Lower leg skin (tissue), 4 donors: ENCODE data around the gene NPDC1. TPM values are rescaled to one million over a fixed set of nuclear protein-coding genes. Genes with fewer than 3 reads are reported as not detected.

Experiments
- DNase-seq, 2 donors: peaks; one replicate each; pipeline ENCODE4 v3.0.0-alpha.2; 2019; ENCODE audit warnings: low spot score in 2 of 2
- H3K4me3 ChIP-seq: fragments of 200-600 bp; sonication (generic); 2 replicates; pipeline ENCODE4 v1.5.1; 2017; ENCODE audit warnings: mild to moderate bottlenecking, low read depth; ENCODE audit not compliant: poor library complexity, severe bottlenecking
- POLR2A ChIP-seq, 2 donors: fragments of 450-650 bp; IDR thresholded peaks; one replicate each; pipeline ENCODE4 v1.6.1; 2016 to 2017; ENCODE audit warnings: antibody characterized with exemption in 2 of 2, mild to moderate bottlenecking in 1 of 2, moderate library complexity in 1 of 2
- WGBS, 2 donors: methylation state at CpG; one replicate each; pipeline ENCODE4 v1.1.5; 2018; 5-methylcytosine and 5-hydroxymethylcytosine counted together
- intact Hi-C: fragments of 100-400 bp; cut with DNase I; formaldehyde crosslinking; loops from one replicate; pipeline ENCODE4 v1.15.0; 2023; ENCODE audit warnings: low total_unique reads
- total RNA-seq, 4 donors: library from RNA; depleted of rRNA; stranded (reverse); fragments of >200 nt; gene quantifications; one replicate each; pipeline ENCODE4 v1.1.0, GENCODE V29; 2016
- TF ChIP-seq, protein P1 (sequence below), 3 donors: fragments of 450-650 bp; IDR thresholded peaks; one replicate each; pipeline ENCODE4 v1.5.1; 2016; ENCODE audit warnings: antibody characterized with exemption in 3 of 3, mild to moderate bottlenecking in 3 of 3, moderate library complexity in 2 of 3

NPDC1 gene
- total RNA-seq, 4 donors from 2014 or later = 29.1 to 63.9 (median 56.1) TPM

DNA sequence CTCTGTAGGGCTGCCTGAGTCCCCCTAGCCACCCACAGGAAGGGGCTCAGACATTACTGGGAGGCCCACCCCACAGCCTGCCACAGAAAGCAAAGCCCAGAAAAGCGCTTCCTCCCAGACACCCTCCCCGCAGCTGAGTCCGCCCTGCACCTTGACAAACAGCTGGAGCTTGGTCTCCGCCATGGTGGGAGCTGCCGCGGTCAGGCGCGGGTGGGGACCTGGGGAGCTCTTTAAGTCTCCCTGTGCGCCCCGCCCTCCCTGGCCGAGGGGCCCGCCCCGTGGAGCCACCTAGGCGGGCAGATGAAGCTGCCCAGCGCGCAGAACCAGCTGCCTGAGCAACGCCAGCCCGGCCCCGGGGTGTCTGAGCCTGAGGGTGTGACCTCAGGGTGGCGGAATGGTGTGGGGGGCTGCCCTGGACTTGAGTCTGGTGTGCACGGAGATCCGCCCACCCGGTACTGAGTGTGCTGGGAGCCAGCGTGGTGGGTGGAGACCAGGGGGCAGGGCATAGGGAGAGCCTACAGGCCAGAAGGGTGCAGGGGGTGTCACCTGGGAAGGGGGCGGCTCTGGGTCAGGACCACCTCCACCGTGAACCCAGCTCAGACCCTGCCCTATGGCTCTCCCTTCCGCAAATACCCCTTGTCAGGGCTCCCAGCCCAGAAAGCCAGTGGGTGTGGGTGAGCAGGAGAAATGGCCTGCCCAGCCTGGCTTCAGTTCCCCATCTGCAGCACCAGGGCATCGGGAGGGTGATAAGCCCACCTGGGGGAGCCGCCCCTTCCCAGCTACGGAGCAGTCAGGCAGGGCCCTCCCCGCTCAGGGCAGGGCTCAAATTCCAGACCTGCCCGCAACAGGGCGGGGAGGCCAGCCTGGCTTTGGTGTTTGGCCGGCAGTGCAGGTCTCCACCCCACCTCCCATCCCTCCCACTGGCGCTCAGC lies 49.4 kb downstream of the NPDC1 start, which contains the start of gene CLIC3:
CLIC3 (minus strand) TSS at position 208 of the 932 bp plus-strand sequence; CDS start at position 183, 25 bp downstream.
- no peak for DNase-seq
- 24 to 36% methylated on average over 18 to 25 of the region's 35 CpGs for WGBS, 2 donors

DNA sequence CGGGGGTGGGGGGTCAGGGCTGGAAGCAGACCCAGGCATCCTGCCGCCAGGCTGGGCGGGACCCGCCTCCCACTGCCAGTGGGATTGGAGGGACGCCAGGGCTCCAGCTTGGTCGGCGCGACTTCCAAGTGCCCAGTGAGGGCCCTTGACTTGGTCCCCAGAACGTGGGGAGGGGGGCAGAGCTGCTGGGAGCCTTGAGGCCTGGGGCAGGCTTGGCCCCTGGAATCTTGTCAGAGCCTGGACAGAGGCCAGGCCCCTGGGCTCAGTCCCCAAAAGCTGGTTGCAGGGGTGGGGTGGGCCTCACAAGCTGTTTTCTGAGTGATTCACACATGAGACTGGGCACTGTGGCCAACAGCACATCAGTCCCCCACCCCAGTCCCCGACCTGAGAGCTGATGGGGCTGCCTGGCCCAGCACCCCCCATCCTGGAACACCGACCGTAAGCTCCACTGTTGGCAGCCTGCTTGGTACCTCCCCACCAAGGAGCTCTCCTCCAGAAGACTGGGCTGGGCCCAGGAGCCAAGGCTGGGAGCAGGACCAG lies 50.1 kb downstream of the NPDC1 start:
- intact Hi-C loops = no loop called here
- no peak for DNase-seq
- WGBS, 2 donors = 5 to 14% methylated on average over 8 to 12 of the region's 12 CpGs
- TF ChIP-seq, protein P1, sequence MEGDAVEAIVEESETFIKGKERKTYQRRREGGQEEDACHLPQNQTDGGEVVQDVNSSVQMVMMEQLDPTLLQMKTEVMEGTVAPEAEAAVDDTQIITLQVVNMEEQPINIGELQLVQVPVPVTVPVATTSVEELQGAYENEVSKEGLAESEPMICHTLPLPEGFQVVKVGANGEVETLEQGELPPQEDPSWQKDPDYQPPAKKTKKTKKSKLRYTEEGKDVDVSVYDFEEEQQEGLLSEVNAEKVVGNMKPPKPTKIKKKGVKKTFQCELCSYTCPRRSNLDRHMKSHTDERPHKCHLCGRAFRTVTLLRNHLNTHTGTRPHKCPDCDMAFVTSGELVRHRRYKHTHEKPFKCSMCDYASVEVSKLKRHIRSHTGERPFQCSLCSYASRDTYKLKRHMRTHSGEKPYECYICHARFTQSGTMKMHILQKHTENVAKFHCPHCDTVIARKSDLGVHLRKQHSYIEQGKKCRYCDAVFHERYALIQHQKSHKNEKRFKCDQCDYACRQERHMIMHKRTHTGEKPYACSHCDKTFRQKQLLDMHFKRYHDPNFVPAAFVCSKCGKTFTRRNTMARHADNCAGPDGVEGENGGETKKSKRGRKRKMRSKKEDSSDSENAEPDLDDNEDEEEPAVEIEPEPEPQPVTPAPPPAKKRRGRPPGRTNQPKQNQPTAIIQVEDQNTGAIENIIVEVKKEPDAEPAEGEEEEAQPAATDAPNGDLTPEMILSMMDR (IDR thresholded peaks at IDR 0.05) = no peak
- no peak overlapping the region for H3K4me3 ChIP-seq

More for the DNA sequence above, 49.4 kb downstream of the NPDC1 start, which contains the start of gene CLIC3:
- TF ChIP-seq POLR2A (IDR thresholded peaks at IDR 0.05) = no peak
- TF ChIP-seq, protein P1 (IDR thresholded peaks at IDR 0.05) = no peak
- H3K4me3 ChIP-seq = no peak within 1 kb of the TSS
- intact Hi-C loops = no loop called here

- 20 to 26% methylated on average over 28 to 29 of the region's 30 CpGs for WGBS, 2 donors
- no peak overlapping the region for H3K4me3 ChIP-seq
- TF ChIP-seq POLR2A (IDR thresholded peaks at IDR 0.05) = no peak
- TF ChIP-seq, protein P1 (IDR thresholded peaks at IDR 0.05) = no peak
- intact Hi-C loops = no loop called here
- DNase-seq = no peak
Measured at GRCh38 chr9:136995362-136995761, 50.6 kb downstream of the NPDC1 start.

GRCh38 chr9:136994888-136995230 lies 51.1 kb downstream of the NPDC1 start:
- 55% methylated on average over 21 of the region's 40 CpGs; no CpG with 5 or more reads in 1 of the 2 donors for WGBS, 2 donors
- DNase-seq = no peak
- H3K4me3 ChIP-seq = no peak overlapping the region
- intact Hi-C loops = no loop called here
- no peak for TF ChIP-seq POLR2A (IDR thresholded peaks at IDR 0.05)
- TF ChIP-seq, protein P1 (IDR thresholded peaks at IDR 0.05) = no peak

- no peak for DNase-seq
- TF ChIP-seq, protein P1 (IDR thresholded peaks at IDR 0.05) = no peak
- TF ChIP-seq POLR2A (IDR thresholded peaks at IDR 0.05) = no peak
- WGBS, 2 donors = 52 to 69% methylated on average over 8 to 28 of the region's 54 CpGs
- no peak overlapping the region for H3K4me3 ChIP-seq
- intact Hi-C loops = no loop called here
Measured at GRCh38 chr9:136994180-136994887, 51.6 kb downstream of the NPDC1 start.
